Upper lobe of right lung (tissue), 1 donor: ENCODE results near the gene ANKRD44. TPM values are rescaled to one million over a fixed set of nuclear protein-coding genes. Genes with fewer than 3 reads are reported as not detected.

Experiments
- ATAC-seq: fragments of 200-7000 bp; cut with Tn5 transposase; one replicate; pipeline ENCODE4 v1.9.1; 2020; ENCODE audit warnings: mild to moderate bottlenecking, moderate library complexity
- DNase-seq: peaks from one replicate; pipeline ENCODE4 v3.0.0-alpha.2; 2020
- H3K27ac ChIP-seq: fragments of 200-600 bp; one replicate; pipeline ENCODE4 v1.8.0; 2022
- H3K27me3 ChIP-seq: fragments of 200-600 bp; one replicate; pipeline ENCODE4 v1.8.0; 2022; ENCODE audit warnings: mild to moderate bottlenecking
- H3K36me3 ChIP-seq: fragments of 200-600 bp; one replicate; pipeline ENCODE4 v1.8.0; 2022
- H3K4me1 ChIP-seq: fragments of 200-600 bp; one replicate; pipeline ENCODE4 v1.8.0; 2022
- H3K4me3 ChIP-seq: fragments of 200-600 bp; one replicate; pipeline ENCODE4 v1.8.0; 2022; ENCODE audit warnings: mild to moderate bottlenecking
- H3K9me3 ChIP-seq: fragments of 200-600 bp; one replicate; pipeline ENCODE4 v1.8.0; 2022
- CTCF ChIP-seq: fragments of 200-600 bp; IDR thresholded peaks from one replicate; pipeline ENCODE4 v1.8.0; 2022; ENCODE audit warnings: antibody characterized with exemption
- intact Hi-C: fragments of 100-400 bp; cut with DNase I; formaldehyde crosslinking; loops from one replicate; pipeline ENCODE4 v1.11.0; 2022
- total RNA-seq: library from RNA; stranded (reverse); fragmentation: NEBNext Ultra II Directional; extraction: Animal tissue kit (Norgen Biotek cat#: 25700); gene quantifications from one replicate; pipeline ENCODE4 v1.2.1, GENCODE V29; 2021
- donor health status: DM: no; HTN: yes; CAD: no; lungs with severe emphysema.

Gene ANKRD44
- total RNA-seq, 1 donor from 2014 or later, result 51.4 TPM

GRCh38 chr2:197273485-197273884, 37.1 kb downstream of the ANKRD44 start:
- Histone ChIP-seq H3K27ac (no peak overlapping the region), H3K27me3 (no peaks in the 10 kb centered on the region), H3K9me3 (no peaks in the 10 kb centered on the region), H3K4me3 (no peak overlapping the region), H3K4me1 (peaks cover 31% of the 10 kb centered on the region), H3K36me3 (no peaks in the 10 kb centered on the region)
- no peak for TF ChIP-seq CTCF
- intact Hi-C loops, result no loop called here
- DNase-seq, result peak; percentile 73
- ATAC-seq, result peak; percentile 74

DNA sequence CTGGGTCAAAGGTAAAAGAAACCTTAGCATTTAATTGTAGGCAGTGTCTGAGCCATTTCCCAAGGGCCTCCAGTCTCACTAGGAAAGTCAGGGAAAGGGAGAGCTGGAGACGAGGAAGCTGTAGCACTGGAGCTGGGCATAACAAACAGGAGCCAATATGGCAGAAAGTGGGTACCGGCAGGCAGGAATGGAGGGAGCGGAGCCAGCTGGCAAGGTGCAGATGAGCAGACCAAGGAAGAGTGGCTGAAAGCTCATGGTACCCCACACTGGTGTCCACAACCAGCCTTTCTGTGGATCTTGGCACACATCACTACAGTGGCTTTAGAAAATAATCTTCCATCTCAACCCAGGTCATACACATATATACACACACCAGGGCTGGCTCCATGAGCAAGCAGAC, 40.0 kb downstream of the ANKRD44 start:
- Histone ChIP-seq H3K4me3 (no peak overlapping the region), H3K36me3 (no peaks in the 10 kb centered on the region), H3K4me1 (peaks cover 30% of the 10 kb centered on the region), H3K9me3 (no peaks in the 10 kb centered on the region), H3K27ac (no peak overlapping the region), H3K27me3 (no peaks in the 10 kb centered on the region)
- DNase-seq, result no peak
- no peak for TF ChIP-seq CTCF
- no peak for ATAC-seq
- intact Hi-C loops, result no loop called here

- peaks cover 30% of the 10 kb centered on the region for H3K4me1 ChIP-seq
- no peaks in the 10 kb centered on the region for H3K27me3 ChIP-seq
- H3K9me3 ChIP-seq, result no peaks in the 10 kb centered on the region
- no peaks in the 10 kb centered on the region for H3K36me3 ChIP-seq
- H3K4me3 ChIP-seq, result no peak overlapping the region
- no peak overlapping the region for H3K27ac ChIP-seq
- DNase-seq, result no peak
- intact Hi-C loops, result no loop called here
- peak; percentile 37 for ATAC-seq
- no peak for TF ChIP-seq CTCF
Observed at GRCh38 chr2:197269815-197270214, 40.8 kb downstream of the ANKRD44 start.

DNA sequence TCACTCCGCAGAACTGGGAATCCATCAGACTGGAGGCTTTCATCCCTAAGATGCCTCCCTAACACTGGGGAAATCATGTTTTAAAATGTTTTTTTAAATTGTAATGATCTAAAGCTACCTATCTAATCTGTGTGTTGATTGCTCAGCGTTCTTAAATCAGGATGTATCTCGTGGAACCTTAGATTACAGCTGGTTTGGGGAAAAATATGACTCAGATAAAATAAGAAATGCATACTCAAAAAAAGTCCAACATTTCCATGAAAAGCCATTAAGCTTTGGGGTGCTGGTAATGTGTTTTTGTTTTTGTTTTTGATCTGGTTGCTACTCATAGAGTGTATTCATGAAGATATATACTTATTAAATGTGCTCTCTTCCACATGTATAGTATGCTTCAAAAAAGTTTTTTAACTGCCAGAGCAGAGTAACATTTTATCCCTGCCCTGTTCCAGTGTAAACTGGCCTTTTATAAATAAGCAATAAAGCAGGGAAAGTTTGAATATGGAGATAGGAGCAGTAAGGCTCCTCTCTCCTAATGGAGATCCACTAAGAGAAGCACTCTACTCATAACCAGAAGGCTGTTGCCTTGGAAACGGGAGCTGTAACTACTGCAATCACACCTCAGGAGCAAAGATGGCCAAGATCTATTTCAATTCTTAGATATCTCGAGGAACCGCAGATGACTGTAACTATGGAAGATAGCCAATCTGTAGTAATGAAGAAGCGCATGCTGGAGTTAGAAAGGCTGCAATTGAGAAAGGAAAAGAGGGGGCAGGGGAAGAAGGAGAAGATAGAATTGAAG, 41.6 kb downstream of the ANKRD44 start:
- H3K4me3 ChIP-seq, result no peak overlapping the region
- intact Hi-C loops, result no loop called here
- peaks cover 30% of the 10 kb centered on the region for H3K4me1 ChIP-seq
- no peak for DNase-seq
- H3K27me3 ChIP-seq, result no peaks in the 10 kb centered on the region
- peak; percentile 15 for ATAC-seq
- H3K9me3 ChIP-seq, result no peaks in the 10 kb centered on the region
- TF ChIP-seq CTCF, result no peak
- no peaks in the 10 kb centered on the region for H3K36me3 ChIP-seq
- no peak overlapping the region for H3K27ac ChIP-seq

DNA sequence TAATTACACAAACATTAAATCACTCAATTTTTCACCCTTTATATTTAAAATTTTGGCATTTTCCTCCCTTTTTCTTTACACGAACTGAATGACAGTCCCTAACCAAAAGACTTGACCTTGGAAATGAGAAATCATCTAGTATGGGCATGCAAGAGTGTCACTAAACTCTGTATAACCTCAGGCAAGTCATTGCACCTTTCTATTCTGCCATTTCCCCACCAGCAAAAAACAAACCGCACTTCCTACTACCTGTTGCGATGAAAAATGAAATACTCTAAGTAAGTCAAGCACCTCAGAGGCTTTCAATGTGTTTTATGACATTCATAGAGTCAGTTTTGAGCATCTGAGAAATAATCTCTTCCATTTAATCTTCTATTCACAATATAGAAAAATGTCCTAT, 44.1 kb downstream of the ANKRD44 start:
- intact Hi-C loops, result no loop called here
- no peak for ATAC-seq
- Histone ChIP-seq H3K27me3 (no peaks in the 10 kb centered on the region), H3K4me3 (no peak overlapping the region), H3K36me3 (no peaks in the 10 kb centered on the region), H3K4me1 (peaks cover 40% of the 10 kb centered on the region), H3K9me3 (no peaks in the 10 kb centered on the region), H3K27ac (no peak overlapping the region)
- DNase-seq, result no peak
- TF ChIP-seq CTCF, result no peak

DNA sequence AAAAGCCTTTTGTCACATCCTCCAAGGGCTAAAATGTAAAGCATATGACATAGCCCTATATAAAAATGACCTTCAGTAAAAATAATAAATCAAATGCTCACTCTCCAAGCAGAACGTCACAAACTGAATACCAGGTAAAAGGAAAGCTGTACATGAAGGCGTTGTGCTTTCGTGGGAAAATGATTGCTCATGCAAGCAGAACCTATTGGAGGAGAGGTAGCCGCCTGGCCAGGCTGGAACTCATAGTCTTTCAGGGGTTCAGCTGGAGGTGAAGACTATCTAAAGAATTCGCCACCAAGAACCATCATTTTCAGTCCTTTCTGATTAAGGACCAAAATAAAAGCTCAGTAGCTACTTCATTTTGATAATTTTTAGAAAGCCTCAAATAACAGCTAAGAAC, 44.7 kb downstream of the ANKRD44 start:
- Histone ChIP-seq H3K36me3 (no peaks in the 10 kb centered on the region), H3K27ac (no peak overlapping the region), H3K4me1 (peaks cover 41% of the 10 kb centered on the region), H3K9me3 (no peaks in the 10 kb centered on the region), H3K4me3 (no peak overlapping the region), H3K27me3 (no peaks in the 10 kb centered on the region)
- DNase-seq, result no peak
- no peak for ATAC-seq
- no peak for TF ChIP-seq CTCF
- intact Hi-C loops, result no loop called here
